Activated naive CD8-positive, alpha-beta T cell treated with anti-CD3 and anti-CD28 coated beads for 36 hours (primary cell): ENCODE data around the gene NBEAL2. TPM values are rescaled to one million over a fixed set of nuclear protein-coding genes. Genes with fewer than 3 reads are reported as not detected.

Experiments
- DNase-seq: peaks from one replicate; pipeline ENCODE4 v3.0.0; 2021
- H3K27ac Mint-ChIP-seq: one replicate; pipeline ENCODE4 v1.8.0; 2022; ENCODE audit warnings: mild to moderate bottlenecking, moderate library complexity, mixed read lengths
- H3K27me3 Mint-ChIP-seq: one replicate; pipeline ENCODE4 v1.8.0; 2022; ENCODE audit warnings: mild to moderate bottlenecking, mixed read lengths
- H3K36me3 Mint-ChIP-seq: one replicate; pipeline ENCODE4 v1.8.0; 2021; ENCODE audit warnings: mild to moderate bottlenecking, mixed read lengths
- H3K4me1 Mint-ChIP-seq: one replicate; pipeline ENCODE4 v1.8.0; 2021; ENCODE audit warnings: mixed read lengths
- H3K4me3 Mint-ChIP-seq: one replicate; pipeline ENCODE4 v1.8.0; 2022; ENCODE audit warnings: mild to moderate bottlenecking, moderate library complexity, mixed read lengths
- H3K9me3 Mint-ChIP-seq: one replicate; pipeline ENCODE4 v1.8.0; 2022; ENCODE audit warnings: mixed read lengths
- total RNA-seq, 2 experiments: library from RNA; stranded (reverse); gene quantifications; one replicate each; pipeline ENCODE4 v1.2.3, GENCODE V29; 2021

The NBEAL2 gene
- total RNA-seq, 2 experiments from 2014 or later: 63.1 to 67.4 TPM

DNA sequence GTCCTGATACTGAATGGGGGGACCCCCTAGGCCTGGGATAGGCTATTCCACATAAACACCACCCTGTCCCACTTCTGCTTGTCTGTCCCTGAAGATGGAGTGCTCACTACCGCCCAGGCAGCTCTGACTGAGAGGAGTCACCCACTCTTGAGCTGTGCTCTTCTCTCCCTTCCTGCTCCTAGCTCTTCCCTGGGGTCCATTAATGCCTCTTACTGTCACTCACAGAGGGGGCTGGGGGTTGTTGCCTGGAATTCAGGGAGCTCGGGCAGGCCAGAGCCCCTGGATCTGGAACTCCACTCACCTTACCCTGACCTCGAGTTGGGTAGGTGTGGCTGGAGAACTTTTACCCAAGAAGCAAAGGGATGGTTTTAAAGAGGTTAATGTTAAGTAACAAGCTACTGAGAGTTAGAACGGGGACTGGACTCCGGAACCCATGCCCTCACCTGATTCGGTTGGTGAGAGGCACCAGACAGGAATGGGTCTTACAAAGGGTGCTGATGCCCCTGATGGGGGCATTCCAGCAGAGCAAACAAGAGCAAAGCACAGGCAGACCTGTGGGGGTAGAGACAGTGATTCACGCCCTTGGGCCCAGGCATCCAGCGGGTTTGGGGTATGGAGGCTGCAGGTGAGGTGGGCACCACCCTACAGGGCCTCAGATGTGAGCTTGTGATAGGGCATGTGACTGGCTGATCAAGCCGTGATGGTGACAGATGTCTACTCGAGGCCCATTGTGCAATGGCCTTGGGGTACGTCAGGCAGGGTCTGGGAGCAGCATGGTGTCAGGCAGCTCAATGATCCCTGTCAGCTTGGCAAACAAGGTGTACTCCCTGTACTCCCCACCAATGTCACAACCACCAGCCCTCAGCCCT, 5.4 kb downstream of the NBEAL2 start:
- H3K4me1 Mint-ChIP-seq: peaks cover 49% of the 10 kb centered on the region
- H3K27ac Mint-ChIP-seq: no peak overlapping the region
- no peaks in the 10 kb centered on the region for H3K27me3 Mint-ChIP-seq
- H3K36me3 Mint-ChIP-seq: peaks cover 23% of the 10 kb centered on the region
- H3K4me3 Mint-ChIP-seq: no peak overlapping the region
- no peak for DNase-seq
- H3K9me3 Mint-ChIP-seq: no peaks in the 10 kb centered on the region

GRCh38 chr3:46985588-46985987, 6.1 kb downstream of the NBEAL2 start:
- Mint-ChIP-seq H3K4me1 (peaks cover 49% of the 10 kb centered on the region), H3K36me3 (peaks cover 25% of the 10 kb centered on the region), H3K27ac (no peak overlapping the region), H3K4me3 (no peak overlapping the region), H3K27me3 (no peaks in the 10 kb centered on the region), H3K9me3 (no peaks in the 10 kb centered on the region)
- DNase-seq: no peak

DNA sequence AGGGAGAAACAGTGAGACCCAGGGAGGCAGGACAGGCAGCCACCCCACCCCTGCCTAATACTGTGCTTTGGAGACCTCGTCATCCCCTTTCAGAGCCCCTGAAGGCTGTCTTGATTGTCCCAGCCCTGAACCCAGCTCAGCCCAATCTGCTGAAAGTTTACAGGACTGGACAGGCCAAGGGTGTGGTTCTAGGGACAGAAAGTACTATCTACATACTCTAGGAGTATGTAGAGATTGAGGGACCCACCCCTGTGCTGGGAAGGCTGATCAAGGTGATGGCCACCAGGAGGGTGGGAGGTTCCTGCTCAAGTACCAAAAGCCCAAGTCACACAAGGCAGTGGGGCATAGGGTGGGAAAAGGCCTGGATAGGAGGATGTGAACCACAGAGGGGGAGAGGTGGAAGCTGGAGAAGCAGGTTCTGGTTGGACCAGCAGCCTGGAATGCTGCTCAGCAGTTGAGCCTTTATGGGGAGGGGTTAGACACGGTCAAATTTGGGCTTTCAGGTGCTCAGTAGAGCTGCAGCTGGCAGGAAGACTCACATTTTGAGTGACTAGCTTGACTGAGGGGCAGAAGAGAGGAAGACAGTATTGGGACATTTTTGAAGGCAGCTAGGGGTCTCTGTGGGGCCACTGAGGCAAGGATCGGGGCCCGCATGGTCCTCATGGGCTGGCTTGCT, 6.7 kb downstream of the NBEAL2 start:
- Mint-ChIP-seq H3K36me3 (peaks cover 23% of the 10 kb centered on the region), H3K27ac (peak overlapping the region; percentile 47), H3K27me3 (no peaks in the 10 kb centered on the region), H3K4me1 (peaks cover 43% of the 10 kb centered on the region), H3K9me3 (no peaks in the 10 kb centered on the region), H3K4me3 (no peak overlapping the region)
- no peak for DNase-seq

GRCh38 chr3:46986782-46987310, 7.4 kb downstream of the NBEAL2 start:
- no peaks in the 10 kb centered on the region for H3K27me3 Mint-ChIP-seq
- peaks cover 22% of the 10 kb centered on the region for H3K36me3 Mint-ChIP-seq
- no peak overlapping the region for H3K4me3 Mint-ChIP-seq
- H3K4me1 Mint-ChIP-seq: peaks cover 42% of the 10 kb centered on the region
- no peaks in the 10 kb centered on the region for H3K9me3 Mint-ChIP-seq
- H3K27ac Mint-ChIP-seq: peak overlapping the region; percentile 89
- DNase-seq: no peak

DNA sequence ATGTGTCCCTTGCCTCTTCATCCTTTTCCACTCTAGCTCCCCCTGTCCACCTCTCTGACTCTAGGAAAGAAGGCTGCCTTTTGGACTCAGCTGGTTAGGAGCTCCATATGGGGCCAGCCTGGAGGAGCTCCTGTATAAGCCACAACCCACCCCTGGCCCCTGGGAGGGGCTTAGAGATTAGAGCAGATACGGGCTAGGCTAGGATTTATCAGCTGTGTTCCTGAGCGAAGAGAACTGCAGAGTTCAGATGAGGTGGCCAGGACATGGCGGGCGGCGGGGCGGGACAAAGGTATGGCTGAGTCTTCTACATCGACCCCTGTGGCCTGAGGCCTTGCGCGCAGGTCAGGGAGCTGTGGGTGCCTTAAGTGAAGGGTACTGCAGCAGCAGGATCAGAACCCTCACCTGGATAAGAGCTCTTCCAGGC, 7.9 kb downstream of the NBEAL2 start:
- no peak for DNase-seq
- Mint-ChIP-seq H3K4me1 (peaks cover 42% of the 10 kb centered on the region), H3K27me3 (no peaks in the 10 kb centered on the region), H3K4me3 (peak overlapping the region; percentile 73), H3K27ac (peak overlapping the region; percentile 89), H3K36me3 (peaks cover 22% of the 10 kb centered on the region), H3K9me3 (no peaks in the 10 kb centered on the region)

DNA sequence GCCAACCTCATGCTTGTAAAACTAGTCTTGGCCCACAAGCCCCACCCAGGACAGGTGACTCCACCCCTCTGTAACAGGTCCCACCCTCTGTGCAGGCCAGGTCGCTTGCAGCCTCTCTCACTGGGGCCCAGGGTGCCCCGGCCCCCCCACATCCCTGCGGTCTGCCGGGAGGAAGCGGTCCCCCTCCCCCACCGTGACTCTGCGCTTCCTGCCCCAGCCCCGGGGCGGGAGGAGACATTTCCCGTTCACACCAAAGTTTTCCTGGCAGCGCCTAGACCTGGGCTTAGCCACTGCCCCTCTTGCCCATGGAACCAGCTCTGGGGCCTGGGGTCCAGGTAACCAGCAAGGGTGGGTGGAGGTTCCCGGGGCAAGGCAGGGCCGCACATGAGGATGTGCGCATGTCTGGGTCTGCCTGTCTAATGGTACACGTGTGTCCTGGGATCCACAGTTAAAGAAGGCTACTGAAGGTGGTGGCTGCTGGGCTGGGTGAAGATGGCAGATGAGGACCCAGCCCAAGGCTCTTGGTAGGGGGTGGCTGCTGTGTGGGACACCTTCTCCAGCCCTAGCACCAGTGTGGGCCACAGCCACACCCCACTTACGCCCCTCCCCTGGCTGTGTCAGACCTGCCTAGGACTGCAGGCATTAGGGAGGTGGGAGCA, 8.4 kb downstream of the NBEAL2 start:
- peak; percentile 85 for DNase-seq
- Mint-ChIP-seq H3K27me3 (no peaks in the 10 kb centered on the region), H3K4me1 (peaks cover 42% of the 10 kb centered on the region), H3K9me3 (no peaks in the 10 kb centered on the region), H3K36me3 (peaks cover 22% of the 10 kb centered on the region), H3K4me3 (peak overlapping the region; percentile 73), H3K27ac (peak overlapping the region; percentile 89)

DNA sequence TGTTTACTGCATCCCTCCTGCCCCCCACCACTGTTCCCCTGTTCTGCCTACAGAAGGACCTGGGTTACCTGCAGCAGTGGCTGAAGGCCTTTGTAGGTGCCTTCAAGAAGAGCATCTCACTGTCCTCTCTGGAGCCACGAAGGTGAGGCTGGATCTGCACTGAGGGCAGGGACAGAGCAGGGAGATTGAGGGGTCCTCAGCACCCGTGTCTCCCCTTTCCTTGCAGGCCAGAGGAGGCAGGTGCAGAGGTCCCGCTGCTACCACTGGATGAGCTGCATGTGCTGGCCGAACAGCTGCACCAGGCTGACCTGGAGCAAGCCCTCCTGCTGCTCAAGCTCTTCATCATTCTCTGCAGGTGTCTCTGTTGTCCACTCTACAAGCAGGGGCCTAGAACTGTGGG, 9.2 kb downstream of the NBEAL2 start:
- H3K27ac Mint-ChIP-seq: peak overlapping the region; percentile 89
- peaks cover 22% of the 10 kb centered on the region for H3K36me3 Mint-ChIP-seq
- DNase-seq: no peak
- peak overlapping the region; percentile 30 for H3K4me3 Mint-ChIP-seq
- H3K4me1 Mint-ChIP-seq: peaks cover 42% of the 10 kb centered on the region
- no peaks in the 10 kb centered on the region for H3K9me3 Mint-ChIP-seq
- H3K27me3 Mint-ChIP-seq: no peaks in the 10 kb centered on the region

DNA sequence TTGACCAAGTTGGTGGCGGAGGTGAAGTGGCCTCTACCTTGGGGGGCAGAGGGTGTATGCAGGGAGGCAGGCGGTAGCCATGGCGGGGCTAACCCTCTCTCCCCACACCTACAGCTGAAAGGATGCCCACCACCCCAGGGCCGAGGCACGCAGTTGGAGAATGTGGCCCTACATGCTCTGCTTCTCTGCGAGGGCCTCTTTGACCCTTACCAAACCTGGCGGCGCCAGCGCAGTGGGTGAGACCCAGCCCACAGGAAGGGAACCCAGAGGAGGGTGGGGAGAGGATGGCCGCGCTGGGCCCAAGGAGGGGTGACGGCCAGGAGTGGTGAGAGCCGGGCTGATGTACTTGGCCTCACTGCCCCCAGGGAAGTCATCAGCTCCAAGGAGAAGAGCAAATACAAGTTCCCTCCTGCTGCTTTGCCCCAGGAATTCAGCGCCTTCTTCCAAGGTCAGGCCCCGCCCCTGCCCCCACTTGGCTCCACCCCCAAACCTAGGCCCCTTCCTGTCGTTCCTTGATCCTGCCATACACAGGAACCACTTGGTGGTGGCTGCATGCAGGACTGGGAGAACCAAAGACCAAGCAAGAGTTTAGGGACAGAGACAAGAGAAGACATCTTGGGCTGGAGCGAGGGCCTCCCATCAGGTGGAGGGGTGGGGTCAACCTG, 9.8 kb downstream of the NBEAL2 start:
- DNase-seq: no peak
- Mint-ChIP-seq H3K9me3 (no peaks in the 10 kb centered on the region), H3K4me3 (no peak overlapping the region), H3K4me1 (peaks cover 41% of the 10 kb centered on the region), H3K27ac (no peak overlapping the region), H3K27me3 (no peaks in the 10 kb centered on the region), H3K36me3 (peaks cover 22% of the 10 kb centered on the region)

DNA sequence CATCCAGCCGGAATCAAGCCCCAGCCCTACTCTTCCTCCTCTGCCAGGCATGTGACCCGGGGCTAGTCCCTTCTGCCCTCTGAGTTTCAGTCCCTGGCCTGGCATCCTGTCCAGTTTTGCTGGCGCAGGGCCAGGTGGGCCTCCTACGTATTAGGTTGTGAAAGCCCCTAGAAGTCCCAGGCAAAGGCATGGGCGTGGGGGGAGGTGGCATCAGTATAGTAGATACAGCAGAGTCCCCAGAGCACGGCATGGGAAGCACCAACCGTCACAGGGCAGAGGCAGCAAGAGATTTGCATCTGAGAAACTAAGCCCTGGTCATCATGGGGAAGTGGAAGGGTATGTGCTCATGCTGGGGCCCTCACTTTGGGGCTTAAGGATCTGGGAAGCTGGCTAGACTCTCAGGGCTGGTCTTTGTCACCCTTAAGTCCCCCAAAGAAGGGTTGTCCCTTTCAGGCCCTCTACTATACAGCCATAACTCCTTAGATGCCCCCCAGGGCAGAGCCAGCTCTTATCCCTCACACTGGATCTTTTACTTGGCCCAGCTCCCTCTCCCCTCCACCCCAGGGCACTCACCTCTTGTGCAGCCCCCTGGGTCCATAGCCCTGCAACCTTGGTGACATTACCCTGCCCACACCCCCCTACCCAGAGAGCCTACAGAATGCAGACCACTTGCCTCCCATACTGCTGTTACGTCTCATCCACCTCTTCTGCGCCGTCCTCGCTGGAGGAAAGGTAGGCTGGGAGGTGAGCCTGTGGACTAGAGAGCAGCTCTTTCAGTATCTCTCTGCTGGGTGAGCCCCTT, 11.3 kb downstream of the NBEAL2 start:
- H3K27me3 Mint-ChIP-seq: no peaks in the 10 kb centered on the region
- no peak overlapping the region for H3K4me3 Mint-ChIP-seq

GRCh38 chr3:46991406-46992165, 12.1 kb downstream of the NBEAL2 start:
- no peak overlapping the region for H3K4me3 Mint-ChIP-seq
- no peak overlapping the region for H3K27ac Mint-ChIP-seq
- DNase-seq: no peak
- H3K9me3 Mint-ChIP-seq: no peaks in the 10 kb centered on the region
- peaks cover 18% of the 10 kb centered on the region for H3K36me3 Mint-ChIP-seq
- no peaks in the 10 kb centered on the region for H3K27me3 Mint-ChIP-seq
- H3K4me1 Mint-ChIP-seq: peaks cover 21% of the 10 kb centered on the region

More for the DNA sequence above, 11.3 kb downstream of the NBEAL2 start:
- Mint-ChIP-seq H3K4me1 (peaks cover 29% of the 10 kb centered on the region), H3K27ac (no peak overlapping the region), H3K36me3 (peaks cover 18% of the 10 kb centered on the region), H3K9me3 (no peaks in the 10 kb centered on the region)
- DNase-seq: no peak

- no peak for DNase-seq
- Mint-ChIP-seq H3K27me3 (no peaks in the 10 kb centered on the region), H3K9me3 (no peaks in the 10 kb centered on the region), H3K36me3 (peaks cover 17% of the 10 kb centered on the region), H3K4me1 (peaks cover 20% of the 10 kb centered on the region), H3K27ac (no peak overlapping the region), H3K4me3 (no peak overlapping the region)
Observed at GRCh38 chr3:46992231-46992630, 12.8 kb downstream of the NBEAL2 start.

DNA sequence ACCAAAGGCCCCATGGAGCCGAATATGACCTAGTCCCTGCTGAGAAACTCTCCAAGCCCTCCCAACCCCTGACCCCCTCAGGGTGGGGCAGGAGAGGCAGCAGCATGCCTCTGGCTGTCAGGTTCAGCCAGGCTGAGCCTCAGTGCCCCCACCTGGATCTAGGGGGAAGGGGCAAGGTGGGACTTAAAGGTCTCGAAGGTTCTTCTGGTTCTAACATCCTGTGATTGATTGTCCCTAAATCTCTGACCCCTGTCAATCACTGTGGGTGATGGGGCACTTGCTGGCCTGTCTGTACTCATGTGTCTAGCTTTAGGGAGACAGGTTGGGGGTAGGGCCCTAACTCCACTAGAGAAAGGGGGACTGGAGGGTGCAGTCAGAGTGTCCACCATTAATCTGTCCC, 13.8 kb downstream of the NBEAL2 start:
- Mint-ChIP-seq H3K4me1 (peaks cover 16% of the 10 kb centered on the region), H3K27ac (no peak overlapping the region), H3K27me3 (no peaks in the 10 kb centered on the region), H3K4me3 (no peak overlapping the region), H3K9me3 (no peaks in the 10 kb centered on the region), H3K36me3 (peaks cover 25% of the 10 kb centered on the region)
- DNase-seq: no peak

- Mint-ChIP-seq H3K4me3 (no peak overlapping the region), H3K9me3 (no peaks in the 10 kb centered on the region), H3K36me3 (peaks cover 22% of the 10 kb centered on the region), H3K27me3 (no peaks in the 10 kb centered on the region), H3K27ac (no peak overlapping the region), H3K4me1 (peaks cover 11% of the 10 kb centered on the region)
- no peak for DNase-seq
Observed at GRCh38 chr3:46993986-46994385, 14.5 kb downstream of the NBEAL2 start.
